GM12878 (cell line): ENCODE results near the gene ZNF469.

Experiments used
- CBFB ChIP-seq: IDR thresholded peaks from 2 replicates; pipeline ENCODE4 v1.6.1; 2016; ENCODE audit warnings: antibody characterized with exemption, low read depth
- EZH2 ChIP-seq: IDR thresholded peaks from 2 replicates; pipeline ENCODE4 v1.6.1; 2012; ENCODE audit warnings: low read depth, mild to moderate bottlenecking, control low read depth, inconsistent platforms, low read length, borderline replicate concordance; ENCODE audit not compliant: control insufficient read depth
- POLR2A ChIP-seq: IDR thresholded peaks from 2 replicates; pipeline ENCODE4 v1.6.1; 2011; ENCODE audit warnings: low read depth, mild to moderate bottlenecking, low read length
- POLR2AphosphoS5 ChIP-seq: IDR thresholded peaks from 2 replicates; pipeline ENCODE4 v1.6.1; 2011; ENCODE audit warnings: mild to moderate bottlenecking, low read length, inconsistent platforms
- TBL1XR1 ChIP-seq: IDR thresholded peaks from 2 replicates; pipeline ENCODE4 v1.6.1; 2012; ENCODE audit warnings: low read depth, low read length, improper control_type of control experiment
- TF ChIP-seq, protein P1 (sequence below), 3 experiments: IDR thresholded peaks in 2 of 3; conservative IDR thresholded peaks in 1 of 3; 2 replicates each; pipeline ENCODE4 v1.5.1; 2011; ENCODE audit warnings: low read depth in 3 of 3, low read length in 3 of 3, mild to moderate bottlenecking in 3 of 3, control low read depth in 2 of 3, moderate library complexity in 2 of 3, inconsistent platforms in 1 of 3, mixed read lengths in 1 of 3; ENCODE audit not compliant: control insufficient read depth in 2 of 3, insufficient read depth in 1 of 3; ENCODE audit errors: extremely low read depth in 1 of 3
- TF ChIP-seq, protein P2 (sequence below): fragments of 450-650 bp; IDR thresholded peaks from 2 replicates; pipeline ENCODE4 v1.6.1; 2016; ENCODE audit warnings: mild to moderate bottlenecking, moderate library complexity, borderline replicate concordance

DNA sequence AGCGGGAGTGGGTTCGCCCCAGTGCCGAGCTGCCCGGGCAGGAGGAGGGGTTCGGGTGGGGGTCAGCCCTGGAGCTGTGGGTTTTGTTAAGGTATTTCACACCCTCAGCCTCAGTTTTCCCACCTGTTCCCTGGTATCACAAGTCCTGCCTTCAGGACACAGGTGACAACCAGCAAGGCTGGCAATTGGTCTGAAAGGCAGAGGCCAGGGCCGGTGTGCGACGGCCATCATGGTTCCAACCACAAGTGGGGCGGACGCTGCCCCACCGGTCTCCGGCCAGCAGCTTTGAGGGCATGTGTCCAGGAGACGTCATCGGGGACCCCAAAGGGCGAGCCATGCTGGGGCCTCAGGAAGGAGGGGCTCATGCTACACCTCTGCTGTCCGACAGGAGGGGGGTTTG, 10.8 kb downstream of the ZNF469 start:
- TF ChIP-seq, protein P1, sequence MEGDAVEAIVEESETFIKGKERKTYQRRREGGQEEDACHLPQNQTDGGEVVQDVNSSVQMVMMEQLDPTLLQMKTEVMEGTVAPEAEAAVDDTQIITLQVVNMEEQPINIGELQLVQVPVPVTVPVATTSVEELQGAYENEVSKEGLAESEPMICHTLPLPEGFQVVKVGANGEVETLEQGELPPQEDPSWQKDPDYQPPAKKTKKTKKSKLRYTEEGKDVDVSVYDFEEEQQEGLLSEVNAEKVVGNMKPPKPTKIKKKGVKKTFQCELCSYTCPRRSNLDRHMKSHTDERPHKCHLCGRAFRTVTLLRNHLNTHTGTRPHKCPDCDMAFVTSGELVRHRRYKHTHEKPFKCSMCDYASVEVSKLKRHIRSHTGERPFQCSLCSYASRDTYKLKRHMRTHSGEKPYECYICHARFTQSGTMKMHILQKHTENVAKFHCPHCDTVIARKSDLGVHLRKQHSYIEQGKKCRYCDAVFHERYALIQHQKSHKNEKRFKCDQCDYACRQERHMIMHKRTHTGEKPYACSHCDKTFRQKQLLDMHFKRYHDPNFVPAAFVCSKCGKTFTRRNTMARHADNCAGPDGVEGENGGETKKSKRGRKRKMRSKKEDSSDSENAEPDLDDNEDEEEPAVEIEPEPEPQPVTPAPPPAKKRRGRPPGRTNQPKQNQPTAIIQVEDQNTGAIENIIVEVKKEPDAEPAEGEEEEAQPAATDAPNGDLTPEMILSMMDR (IDR thresholded peaks at IDR 0.05 in 2 of 3, conservative IDR thresholded peaks at IDR 0.05 in 1 of 3; ENCODE audit: control insufficient read depth in 2 of 3, extremely low read depth in 1 of 3, insufficient read depth in 1 of 3, low read depth in 3 of 3, low read length in 3 of 3): no peak
- TF ChIP-seq TBL1XR1 (no peak), POLR2AphosphoS5 (no peak), POLR2A (no peak), EZH2 (no peak), CBFB (no peak)
- TF ChIP-seq, protein P2, sequence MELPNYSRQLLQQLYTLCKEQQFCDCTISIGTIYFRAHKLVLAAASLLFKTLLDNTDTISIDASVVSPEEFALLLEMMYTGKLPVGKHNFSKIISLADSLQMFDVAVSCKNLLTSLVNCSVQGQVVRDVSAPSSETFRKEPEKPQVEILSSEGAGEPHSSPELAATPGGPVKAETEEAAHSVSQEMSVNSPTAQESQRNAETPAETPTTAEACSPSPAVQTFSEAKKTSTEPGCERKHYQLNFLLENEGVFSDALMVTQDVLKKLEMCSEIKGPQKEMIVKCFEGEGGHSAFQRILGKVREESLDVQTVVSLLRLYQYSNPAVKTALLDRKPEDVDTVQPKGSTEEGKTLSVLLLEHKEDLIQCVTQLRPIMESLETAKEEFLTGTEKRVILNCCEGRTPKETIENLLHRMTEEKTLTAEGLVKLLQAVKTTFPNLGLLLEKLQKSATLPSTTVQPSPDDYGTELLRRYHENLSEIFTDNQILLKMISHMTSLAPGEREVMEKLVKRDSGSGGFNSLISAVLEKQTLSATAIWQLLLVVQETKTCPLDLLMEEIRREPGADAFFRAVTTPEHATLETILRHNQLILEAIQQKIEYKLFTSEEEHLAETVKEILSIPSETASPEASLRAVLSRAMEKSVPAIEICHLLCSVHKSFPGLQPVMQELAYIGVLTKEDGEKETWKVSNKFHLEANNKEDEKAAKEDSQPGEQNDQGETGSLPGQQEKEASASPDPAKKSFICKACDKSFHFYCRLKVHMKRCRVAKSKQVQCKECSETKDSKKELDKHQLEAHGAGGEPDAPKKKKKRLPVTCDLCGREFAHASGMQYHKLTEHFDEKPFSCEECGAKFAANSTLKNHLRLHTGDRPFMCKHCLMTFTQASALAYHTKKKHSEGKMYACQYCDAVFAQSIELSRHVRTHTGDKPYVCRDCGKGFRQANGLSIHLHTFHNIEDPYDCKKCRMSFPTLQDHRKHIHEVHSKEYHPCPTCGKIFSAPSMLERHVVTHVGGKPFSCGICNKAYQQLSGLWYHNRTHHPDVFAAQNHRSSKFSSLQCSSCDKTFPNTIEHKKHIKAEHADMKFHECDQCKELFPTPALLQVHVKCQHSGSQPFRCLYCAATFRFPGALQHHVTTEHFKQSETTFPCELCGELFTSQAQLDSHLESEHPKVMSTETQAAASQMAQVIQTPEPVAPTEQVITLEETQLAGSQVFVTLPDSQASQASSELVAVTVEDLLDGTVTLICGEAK: no peak
